Sigmoid colon (tissue), 7 donors: ENCODE measurements around the gene DCAF15. TPM values are rescaled to one million over a fixed set of nuclear protein-coding genes. Genes with fewer than 3 reads are reported as not detected.

ENCODE experiments used
- DNase-seq: peaks from one replicate; pipeline ENCODE4 v3.0.0-alpha.2; 2019
- H3K27ac ChIP-seq, 4 donors: fragments of 200-600 bp; sonication (generic); one replicate each; pipeline ENCODE4 v1.5.1; 2016 to 2019; ENCODE audit warnings: mild to moderate bottlenecking in 1 of 4
- H3K27me3 ChIP-seq, 3 donors: fragments of 200-600 bp; sonication (generic); one replicate each; pipeline ENCODE4 v1.5.1; 2019; ENCODE audit warnings: mild to moderate bottlenecking in 1 of 3
- H3K36me3 ChIP-seq, 4 donors: fragments of 200-600 bp; sonication (generic); one replicate each; pipeline ENCODE4 v1.5.1; 2016 to 2019
- H3K4me1 ChIP-seq, 4 donors: fragments of 200-600 bp; sonication (generic); one replicate each; pipeline ENCODE4 v1.5.1; 2017 to 2019
- H3K4me3 ChIP-seq, 4 donors: fragments of 200-600 bp; sonication (generic); one replicate each; pipeline ENCODE4 v1.5.1; 2017 to 2019; ENCODE audit warnings: mild to moderate bottlenecking in 2 of 4, moderate library complexity in 1 of 4
- H3K9me3 ChIP-seq, 4 donors: fragments of 200-600 bp in 3 of 4; sonication (generic) in 3 of 4; one replicate each; pipeline versions ENCODE4 v1.5.1 to v1.6.1; 2013 to 2019
- CTCF ChIP-seq, 4 experiments: fragments of 450-650 bp in 3 of 4; fragments of 200-600 bp in 1 of 4; IDR thresholded peaks; one replicate each; pipeline ENCODE4 v1.5.1; 2016 to 2019; ENCODE audit warnings: antibody characterized with exemption in 4 of 4, mild to moderate bottlenecking in 3 of 4, moderate library complexity in 2 of 4
- EP300 ChIP-seq, 4 donors: sonication (generic); formaldehyde crosslinking; IDR thresholded peaks; one replicate each; pipeline ENCODE4 v1.6.1; 2017; ENCODE audit warnings: antibody characterized with exemption in 4 of 4
- POLR2A ChIP-seq, 2 donors: fragments of 450-650 bp; IDR thresholded peaks; one replicate each; pipeline ENCODE4 v1.6.1; 2016; ENCODE audit warnings: antibody characterized with exemption in 2 of 2, mild to moderate bottlenecking in 2 of 2, moderate library complexity in 2 of 2
- POLR2AphosphoS5 ChIP-seq, 4 donors: sonication (generic); formaldehyde crosslinking; IDR thresholded peaks; one replicate each; pipeline ENCODE4 v1.6.1; 2017; ENCODE audit warnings: antibody characterized with exemption in 4 of 4
- whole genome bisulfite sequencing, 2 donors: extraction: QIAGEN DNeasy Blood & Tissue Kit; methylation state at CpG; one replicate each; pipeline ENCODE4 v1.1.7; 2013; 5-methylcytosine and 5-hydroxymethylcytosine counted together
- intact Hi-C: fragments of 100-400 bp; cut with DNase I; formaldehyde crosslinking; loops from one replicate; pipeline ENCODE4 v1.15.1; 2023
- polyA plus RNA-seq, 3 donors: library from polyadenylated mRNA; stranded (reverse); fragments of 200-250 nt; gene quantifications; one replicate each; pipeline ENCODE4 v1.2.3, GENCODE V29; 2013
- total RNA-seq, 4 donors: library from RNA; depleted of rRNA; stranded (reverse); fragments of >200 nt; gene quantifications; one replicate each; pipeline ENCODE4 v1.1.0, GENCODE V29; 2016
- donor health status: healthy with polysubstance abuse.
- donor health status: Bipolar disorder and iron deficiency.
- donor health status: healthy.

The DCAF15 gene
- total and polyA plus RNA-seq, 7 donors: 7.9 to 46.2 (median 11.3) TPM

GRCh38 chr19:14003251-14004055, 51.1 kb downstream of the DCAF15 start:
- Histone ChIP-seq H3K4me3 (no peak overlapping the region), H3K36me3 (peaks cover 0 to 6% (median 0%) of the 10 kb centered on the region in 4 donors), H3K4me1 (peaks cover 0 to 30% (median 24%) of the 10 kb centered on the region in 4 donors), H3K9me3 (peaks cover 0 to 5% (median 1%) of the 10 kb centered on the region in 4 donors), H3K27ac (peak overlapping the region; percentile 98 to 100 (median 99)), H3K27me3 (no peaks in the 10 kb centered on the region)
- intact Hi-C loops: loop anchor here (10.0 kb wide), 1 partner anchor 209 kb away; the partner anchor contains the start of gene ZSWIM4
- WGBS, 2 donors: 47 to 75% methylated on average over 10 of the region's 10 CpGs
- TF ChIP-seq POLR2A (IDR thresholded peaks at IDR 0.05): no peak
- no peak for TF ChIP-seq CTCF (IDR thresholded peaks at IDR 0.05)
- TF ChIP-seq POLR2AphosphoS5 (IDR thresholded peaks at IDR 0.05): no peak
- TF ChIP-seq EP300 (IDR thresholded peaks at IDR 0.05): no peak
- no peak for DNase-seq

GRCh38 chr19:14004619-14005348, 52.5 kb downstream of the DCAF15 start:
- peaks cover 0 to 30% (median 24%) of the 10 kb centered on the region in 4 donors for H3K4me1 ChIP-seq
- H3K36me3 ChIP-seq: no peaks in the 10 kb centered on the region
- TF ChIP-seq POLR2AphosphoS5 (IDR thresholded peaks at IDR 0.05): peak in 1 of 4 donors; percentile 53
- TF ChIP-seq EP300 (IDR thresholded peaks at IDR 0.05): no peak
- H3K27ac ChIP-seq: peak overlapping the region; percentile 98 to 100 (median 99)
- H3K9me3 ChIP-seq: no peaks in the 10 kb centered on the region
- no peaks in the 10 kb centered on the region for H3K27me3 ChIP-seq
- intact Hi-C loops: loop anchor here (10.0 kb wide), 1 partner anchor 210 kb away; the partner anchor contains the start of gene ZSWIM4
- peak overlapping the region in 2 of 4 donors; percentile 97 for H3K4me3 ChIP-seq
- peak; percentile 79 for DNase-seq
- 12 to 25% methylated on average over 14 of the region's 14 CpGs for WGBS, 2 donors

- peak; percentile 96 for DNase-seq
- Histone ChIP-seq H3K36me3 (no peaks in the 10 kb centered on the region), H3K4me1 (peaks cover 0 to 30% (median 24%) of the 10 kb centered on the region in 4 donors), H3K27ac (peak overlapping the region; percentile 98 to 100 (median 99)), H3K4me3 (peak overlapping the region; percentile 67 to 97 (median 96)), H3K27me3 (no peaks in the 10 kb centered on the region), H3K9me3 (no peaks in the 10 kb centered on the region)
- whole genome bisulfite sequencing, 2 donors: 2 to 6% methylated on average over 50 of the region's 50 CpGs
- TF ChIP-seq POLR2A (IDR thresholded peaks at IDR 0.05) (no peak), EP300 (IDR thresholded peaks at IDR 0.05) (no peak), POLR2AphosphoS5 (IDR thresholded peaks at IDR 0.05) (peak in 1 of 4 donors; percentile 46)
- intact Hi-C loops: loop anchor here (1.0 to 10.0 kb wide), 3 partner anchors 53 to 211 kb away; partner anchors contain the start of genes DCAF15, MISP3 and ZSWIM4
These were observed 53.2 kb downstream of the DCAF15 start for GRCh38 chr19:14005349-14006084.

- Histone ChIP-seq H3K9me3 (no peaks in the 10 kb centered on the region), H3K36me3 (no peaks in the 10 kb centered on the region), H3K27me3 (no peaks in the 10 kb centered on the region), H3K4me3 (peak within 1 kb of the TSS; percentile 73 to 97 (median 96)), H3K27ac (peak within 1 kb of the TSS; percentile 98 to 100 (median 99)), H3K4me1 (peaks cover 0 to 30% (median 24%) of the 10 kb centered on the region in 4 donors)
- intact Hi-C loops: loop anchor here (1.0 to 10.0 kb wide), 3 partner anchors 54 to 211 kb away; partner anchors contain the start of genes DCAF15, MISP3 and ZSWIM4
- TF ChIP-seq POLR2AphosphoS5 (IDR thresholded peaks at IDR 0.05): peak in 3 of 4 donors; percentile 21 to 50 (median 32)
- no peak for TF ChIP-seq CTCF (IDR thresholded peaks at IDR 0.05)
- TF ChIP-seq POLR2A (IDR thresholded peaks at IDR 0.05): peak in 1 of 2 donors; percentile 18
- TF ChIP-seq EP300 (IDR thresholded peaks at IDR 0.05): peak in 1 of 4 donors; percentile 46
- peak; percentile 100 for DNase-seq
- 0 to 1% methylated on average over 58 of the region's 58 CpGs for WGBS, 2 donors
These were observed 53.9 kb downstream of the DCAF15 start, which contains the start of gene RFX1 for GRCh38 chr19:14006085-14006765. TSS of gene RFX1 (minus strand) at chr19:14006320. CDS start at chr19:13993843, 12,477 bp downstream.
